Hypothalamus (tissue), 51 donors: ENCODE data around the gene IRS1.
"Not testable (repeated sequence)": the region's sequence is repeated elsewhere in the genome, so short reads cannot be mapped to it uniquely, and the experiment has no call there.

Experiments used
- DNase-seq, 51 donors: peaks; one replicate each; lab custom pipeline; 2025; lab: John Stamatoyannopoulos, UW

IRS1 gene, protein sequence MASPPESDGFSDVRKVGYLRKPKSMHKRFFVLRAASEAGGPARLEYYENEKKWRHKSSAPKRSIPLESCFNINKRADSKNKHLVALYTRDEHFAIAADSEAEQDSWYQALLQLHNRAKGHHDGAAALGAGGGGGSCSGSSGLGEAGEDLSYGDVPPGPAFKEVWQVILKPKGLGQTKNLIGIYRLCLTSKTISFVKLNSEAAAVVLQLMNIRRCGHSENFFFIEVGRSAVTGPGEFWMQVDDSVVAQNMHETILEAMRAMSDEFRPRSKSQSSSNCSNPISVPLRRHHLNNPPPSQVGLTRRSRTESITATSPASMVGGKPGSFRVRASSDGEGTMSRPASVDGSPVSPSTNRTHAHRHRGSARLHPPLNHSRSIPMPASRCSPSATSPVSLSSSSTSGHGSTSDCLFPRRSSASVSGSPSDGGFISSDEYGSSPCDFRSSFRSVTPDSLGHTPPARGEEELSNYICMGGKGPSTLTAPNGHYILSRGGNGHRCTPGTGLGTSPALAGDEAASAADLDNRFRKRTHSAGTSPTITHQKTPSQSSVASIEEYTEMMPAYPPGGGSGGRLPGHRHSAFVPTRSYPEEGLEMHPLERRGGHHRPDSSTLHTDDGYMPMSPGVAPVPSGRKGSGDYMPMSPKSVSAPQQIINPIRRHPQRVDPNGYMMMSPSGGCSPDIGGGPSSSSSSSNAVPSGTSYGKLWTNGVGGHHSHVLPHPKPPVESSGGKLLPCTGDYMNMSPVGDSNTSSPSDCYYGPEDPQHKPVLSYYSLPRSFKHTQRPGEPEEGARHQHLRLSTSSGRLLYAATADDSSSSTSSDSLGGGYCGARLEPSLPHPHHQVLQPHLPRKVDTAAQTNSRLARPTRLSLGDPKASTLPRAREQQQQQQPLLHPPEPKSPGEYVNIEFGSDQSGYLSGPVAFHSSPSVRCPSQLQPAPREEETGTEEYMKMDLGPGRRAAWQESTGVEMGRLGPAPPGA (N-terminal part only)

GRCh38 chr2:226799211-226799975 lies at the start of gene IRS1:
IRS1 (minus strand) TSS chr2:226799820; CDS start chr2:226798738, 1,082 bp downstream.
- peak in 38 of 51 donors; percentile 10 to 85 (median 64) for DNase-seq

- DNase-seq = no peak
Measured at GRCh38 chr2:226849349-226849748, 49.7 kb upstream of the IRS1 start.

- DNase-seq = no peak
Measured at GRCh38 chr2:226847511-226847910, 47.9 kb upstream of the IRS1 start.

- no peak for DNase-seq
Measured at GRCh38 chr2:226847090-226847489, 47.5 kb upstream of the IRS1 start.

GRCh38 chr2:226845386-226846116 lies 45.9 kb upstream of the IRS1 start:
- no peak for DNase-seq

DNA sequence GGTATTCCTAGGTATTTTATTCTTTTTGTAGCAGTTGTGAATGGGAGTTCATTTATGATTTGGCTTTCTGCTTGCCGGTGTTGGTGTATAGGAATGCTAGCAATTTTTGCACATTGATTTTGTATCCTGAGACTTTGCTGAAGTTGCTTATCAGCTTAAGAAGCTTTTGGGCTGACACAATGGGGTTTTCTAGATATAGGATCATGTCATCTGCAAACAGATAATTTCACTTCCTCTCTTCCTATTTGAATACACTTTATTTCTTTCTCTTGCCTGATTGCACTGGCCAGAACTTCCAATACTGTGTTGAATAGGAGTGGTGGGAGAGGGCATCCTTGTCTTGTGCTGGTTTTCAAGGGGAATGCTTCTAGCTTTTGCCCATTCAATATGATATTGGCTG lies 43.4 kb upstream of the IRS1 start:
- not testable (repeated sequence) for DNase-seq

DNA sequence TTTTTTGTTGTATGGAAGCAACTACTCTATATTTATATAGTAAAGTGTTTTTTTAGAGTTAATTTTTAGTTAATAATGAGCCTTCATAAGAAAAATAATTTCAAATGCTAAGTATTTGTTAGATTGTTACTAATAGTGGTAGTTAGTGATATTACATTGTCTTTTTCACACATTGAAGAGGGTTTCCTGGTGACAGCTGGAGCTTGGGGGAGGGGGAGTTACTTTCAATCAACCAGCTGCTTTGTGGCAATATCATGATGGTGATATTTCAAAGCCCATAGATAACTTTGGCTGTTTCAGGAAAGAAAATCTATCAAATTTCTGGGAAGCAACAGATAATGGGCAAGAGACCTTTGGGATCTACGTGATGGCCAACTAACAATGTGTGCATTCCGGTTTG lies 40.3 kb upstream of the IRS1 start:
- DNase-seq = no peak

GRCh38 chr2:226839161-226839560 lies 39.5 kb upstream of the IRS1 start:
- no peak for DNase-seq

GRCh38 chr2:226838722-226839121 lies 39.1 kb upstream of the IRS1 start:
- no peak for DNase-seq

DNA sequence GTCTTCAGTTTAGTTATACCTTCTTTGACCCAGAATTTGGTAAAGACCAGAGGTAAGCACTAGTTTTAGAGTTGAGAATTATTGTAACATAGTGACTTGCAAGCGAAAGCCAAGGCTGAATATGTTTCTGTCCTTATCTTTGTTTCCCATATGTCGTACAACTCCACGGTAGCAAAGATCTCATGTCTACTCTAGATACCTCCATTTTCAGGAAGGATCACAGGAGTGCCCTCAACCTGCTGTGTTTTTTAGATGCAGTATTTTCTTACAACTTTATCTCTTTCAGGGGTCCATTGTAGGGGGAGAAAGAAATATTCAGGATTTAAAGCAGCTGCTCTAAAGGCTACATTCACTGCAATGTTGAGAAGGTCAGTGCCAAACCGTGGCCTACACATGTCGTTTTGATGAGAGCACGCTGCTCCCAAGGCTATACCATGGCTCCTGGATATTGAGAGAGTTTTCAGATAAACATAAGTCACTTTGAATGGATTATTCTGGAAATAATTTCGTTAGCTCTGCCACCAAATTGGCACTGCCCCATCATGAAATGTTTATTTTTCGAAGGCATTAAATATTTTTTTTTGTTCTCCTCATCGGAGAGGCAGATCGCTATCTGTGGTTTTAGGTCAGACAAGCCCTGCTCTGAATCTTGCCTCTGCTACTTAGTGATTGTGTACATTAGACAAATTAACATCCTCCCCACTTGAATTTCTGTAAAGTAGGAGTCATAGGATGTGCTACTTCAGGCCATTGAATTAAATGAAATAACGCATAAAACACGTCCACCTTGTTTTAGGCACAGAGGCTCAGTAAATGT lies 38.4 kb upstream of the IRS1 start:
- no peak for DNase-seq

DNA sequence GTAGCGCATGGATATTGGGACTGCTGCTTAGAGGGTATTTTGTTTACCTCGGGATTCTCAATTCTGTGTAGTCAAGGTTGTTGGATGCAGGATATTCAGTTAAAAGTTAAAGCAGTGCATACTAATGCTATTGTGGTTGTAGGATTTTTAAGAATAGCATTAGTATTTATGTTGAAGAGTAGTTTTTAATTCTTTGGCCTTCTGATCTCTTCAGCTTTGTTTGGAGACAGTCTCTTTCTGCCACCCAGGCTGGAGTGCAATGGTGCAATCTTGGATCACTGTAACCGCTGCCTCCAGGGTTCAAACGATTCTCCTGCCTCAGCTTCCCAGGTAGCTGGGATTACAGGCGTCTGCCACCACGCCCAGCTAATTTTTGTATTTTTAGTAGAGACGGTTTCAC lies 37.7 kb upstream of the IRS1 start:
- DNase-seq = no peak

GRCh38 chr2:226836548-226836885 lies 36.9 kb upstream of the IRS1 start:
- DNase-seq = peak in 2 of 51 donors; percentile 26 to 40

- peak; percentile 42 to 94 (median 85) for DNase-seq
Measured at GRCh38 chr2:226835796-226836547, 36.4 kb upstream of the IRS1 start, which contains the start of gene RHBDD1. RHBDD1 (plus strand) TSS chr2:226836054; CDS start chr2:226864694, 28,640 bp downstream.

DNA sequence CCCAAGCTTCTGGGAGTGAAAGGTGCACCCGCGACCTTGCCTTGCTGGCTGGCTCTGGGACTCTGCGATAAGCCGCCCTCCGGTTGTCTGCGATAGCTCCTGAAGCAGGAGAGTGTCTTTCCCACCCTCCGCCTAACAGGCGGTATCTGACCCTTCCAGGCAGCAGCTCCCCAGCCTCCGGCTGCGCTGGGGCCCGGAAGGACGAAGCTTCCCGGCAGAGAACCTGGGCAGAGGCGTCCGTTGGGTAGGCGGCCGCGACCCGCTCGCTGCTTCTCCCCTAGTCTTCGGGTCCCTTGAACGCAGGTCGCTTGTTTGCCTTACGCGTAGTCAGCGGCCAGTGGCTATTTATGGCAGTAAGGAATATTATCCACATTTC lies 35.8 kb upstream of the IRS1 start:
- peak in 19 of 51 donors; percentile 35 to 70 (median 53) for DNase-seq

DNA sequence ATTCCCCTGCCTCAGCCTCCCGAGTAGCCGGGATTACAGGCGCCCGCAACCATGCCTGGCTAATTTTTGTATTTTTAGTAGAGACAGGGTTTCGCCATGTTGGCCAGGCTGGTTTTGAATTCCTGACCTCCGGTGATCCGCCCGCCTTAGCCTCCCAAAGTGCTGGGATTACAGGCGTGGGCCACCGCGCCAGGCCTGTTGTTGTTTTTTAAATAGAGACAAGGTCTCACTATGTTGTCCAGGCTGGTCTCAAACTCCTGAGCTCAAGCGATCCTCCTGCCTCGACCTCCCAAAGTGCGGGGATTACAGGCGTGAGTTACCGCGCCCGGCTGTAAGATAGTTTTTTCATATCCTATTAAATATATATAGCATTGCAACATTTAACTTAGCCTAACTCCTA lies 35.3 kb upstream of the IRS1 start:
- DNase-seq = not testable (repeated sequence)

GRCh38 chr2:226832061-226832460 lies 32.4 kb upstream of the IRS1 start:
- DNase-seq = no peak

DNA sequence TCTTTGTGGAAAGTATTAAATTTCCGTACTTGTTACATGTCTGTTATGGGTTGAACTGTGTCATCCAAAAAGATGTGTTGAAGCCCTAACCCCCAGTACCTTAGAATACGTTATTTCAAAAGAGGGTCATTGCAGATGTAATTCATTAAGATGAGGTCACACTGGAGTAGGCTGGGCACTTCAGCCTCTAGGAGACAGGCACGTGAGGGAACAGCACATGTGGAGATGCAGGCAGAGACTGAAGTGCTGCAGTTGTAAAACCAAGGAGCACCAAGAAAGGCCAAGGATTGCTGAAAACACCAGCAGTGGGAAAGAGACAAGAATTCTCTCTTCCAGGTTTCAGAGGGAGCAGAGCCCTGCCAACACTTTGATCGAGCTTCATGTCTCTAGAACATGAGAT lies 31.6 kb upstream of the IRS1 start:
- DNase-seq = no peak
